SK-MEL-5 (cell line): ENCODE measurements around the gene NOB1. TPM values are rescaled to one million over a fixed set of nuclear protein-coding genes. Genes with fewer than 3 reads are reported as not detected.

Source experiments
- DNase-seq: peaks from one replicate; pipeline ENCODE4 v3.0.0-alpha.2; 2016; ENCODE audit warnings: low read depth, low spot score
- in situ Hi-C: cut with HindIII; loops from 2 replicates; pipeline ENCODE4 v1.10.0; 2016; ENCODE audit warnings: low sequenced_read_pairs, high pct_unique_total_duplicates, low pct_unique_long_range_greater_than_20kb
- small RNA-seq, 2 experiments: library from RNA; depleted of rRNA; stranded (forward); fragments of <200 nt; gene quantifications; one replicate each; pipeline ENCODE3, GENCODE V24; 2014
- total RNA-seq: library from RNA; depleted of rRNA; stranded (reverse); fragments of >200 nt; shearing (Covaris generic); gene quantifications from 2 replicates; pipeline ENCODE4 v1.2.3, GENCODE V29; 2014; rRNA removed

Gene NOB1
- total RNA-seq, 1 experiment from 2014 or later = 16.5 TPM

GRCh38 chr16:69706256-69706974 is 48.3 kb downstream of the NOB1 start:
- in situ Hi-C loops = no loop called here
- peak; percentile 59 for DNase-seq

- in situ Hi-C loops = no loop called here
- DNase-seq = no peak
Observed at GRCh38 chr16:69703638-69704037, 51.1 kb downstream of the NOB1 start.

- in situ Hi-C loops = no loop called here
- DNase-seq = no peak
Observed at GRCh38 chr16:69701866-69702265, 52.9 kb downstream of the NOB1 start.

GRCh38 chr16:69701452-69701851 is 53.3 kb downstream of the NOB1 start:
- in situ Hi-C loops = no loop called here
- no peak for DNase-seq

GRCh38 chr16:69699915-69700314 is 54.8 kb downstream of the NOB1 start:
- in situ Hi-C loops = no loop called here
- DNase-seq = no peak

- in situ Hi-C loops = no loop called here
- DNase-seq = peak; percentile 53
Observed at GRCh38 chr16:69698404-69698803, 56.3 kb downstream of the NOB1 start.

- DNase-seq = no peak
- in situ Hi-C loops = no loop called here
Observed at GRCh38 chr16:69693916-69694315, 60.8 kb downstream of the NOB1 start.

GRCh38 chr16:69691980-69692911 is 62.5 kb downstream of the NOB1 start:
- in situ Hi-C loops = no loop called here
- no peak for DNase-seq

Small RNA genes within 50 kb of the gene (small RNA-seq; reads per million reads assigned to genes)
- gene RF00091 = 0 reads per million in 2 experiments

Other genes with a start within 250 kb of the NOB1 start
- gene NFAT5, start 189.0 kb downstream of the NOB1 start, total RNA-seq = 6.7 and 11.3 TPM in 2 replicates
- 1,689 and 1,774 TPM in 2 replicates for gene NQO1, start 28.4 kb downstream of the NOB1 start, total RNA-seq
- 13.9 and 14.0 TPM in 2 replicates for gene WWP2, start 7.4 kb upstream of the NOB1 start, total RNA-seq
- 0.32 and 0.37 TPM in 2 replicates for gene CLEC18A, start 196.4 kb upstream of the NOB1 start, total RNA-seq